ENCODE measurements around the gene PPM1F. TPM values are rescaled to one million over a fixed set of nuclear protein-coding genes. Genes with fewer than 3 reads are reported as not detected.

PPM1F gene
- total and polyA plus RNA-seq, 4 donors = 5.9 to 65.1 (median 32.0) TPM

GRCh38 chr22:21970800-21971617 lies 18.4 kb upstream of the PPM1F start:
- intact Hi-C loops (cut with DNase I) = no loop called here
- Histone ChIP-seq H3K9me3 (ENCODE audit: control insufficient read depth, low read length) (no peaks in the 10 kb centered on the region), H3K4me1 (ENCODE audit: control insufficient read depth in 1 of 2, insufficient read depth in 2 of 2, low read length in 2 of 2) (no peaks in the 10 kb centered on the region), H3K36me3 (ENCODE audit: control insufficient read depth in 1 of 2, insufficient read depth in 2 of 2, low read length in 1 of 2) (peaks cover 0 to 13% of the 10 kb centered on the region in 2 donors), H3K4me3 (ENCODE audit: low read length in 2 of 2) (no peak overlapping the region), H3K27ac (ENCODE audit: low read depth in 1 of 2, low read length in 2 of 2) (no peak overlapping the region), H3K27me3 (ENCODE audit: control insufficient read depth in 1 of 2, insufficient read depth in 2 of 2, low read length in 1 of 2) (no peaks in the 10 kb centered on the region)
- no peak for DNase-seq
- WGBS, 2 donors = 93% methylated on average over 18 of the region's 18 CpGs
- no peak for ATAC-seq (ENCODE audit: low FRiP score)

- DNase-seq (no peak), ATAC-seq (ENCODE audit: low FRiP score) (no peak)
- Histone ChIP-seq H3K4me3 (ENCODE audit: low read length in 2 of 2) (no peak overlapping the region), H3K27me3 (ENCODE audit: control insufficient read depth in 1 of 2, insufficient read depth in 2 of 2, low read length in 1 of 2) (no peaks in the 10 kb centered on the region), H3K36me3 (ENCODE audit: control insufficient read depth in 1 of 2, insufficient read depth in 2 of 2, low read length in 1 of 2) (peaks cover 0 to 13% of the 10 kb centered on the region in 2 donors), H3K9me3 (ENCODE audit: control insufficient read depth, low read length) (no peaks in the 10 kb centered on the region), H3K4me1 (ENCODE audit: control insufficient read depth in 1 of 2, insufficient read depth in 2 of 2, low read length in 2 of 2) (no peaks in the 10 kb centered on the region), H3K27ac (ENCODE audit: low read depth in 1 of 2, low read length in 2 of 2) (no peak overlapping the region)
- intact Hi-C loops (cut with DNase I) = no loop called here
- 90 to 94% methylated on average over 19 of the region's 19 CpGs for WGBS, 2 donors
These were observed 17.6 kb upstream of the PPM1F start for GRCh38 chr22:21970037-21970799.

- no peak for ATAC-seq (ENCODE audit: low FRiP score)
- no peak overlapping the region for H3K27ac ChIP-seq (ENCODE audit: low read depth in 1 of 2, low read length in 2 of 2)
- peaks cover 0 to 13% of the 10 kb centered on the region in 2 donors for H3K36me3 ChIP-seq (ENCODE audit: control insufficient read depth in 1 of 2, insufficient read depth in 2 of 2, low read length in 1 of 2)
- no peak overlapping the region for H3K4me3 ChIP-seq (ENCODE audit: low read length in 2 of 2)
- no peak for DNase-seq
- H3K9me3 ChIP-seq (ENCODE audit: control insufficient read depth, low read length) = no peaks in the 10 kb centered on the region
- intact Hi-C loops (cut with DNase I) = no loop called here
- 94 to 95% methylated on average over 5 of the region's 5 CpGs for WGBS, 2 donors
- H3K27me3 ChIP-seq (ENCODE audit: control insufficient read depth in 1 of 2, insufficient read depth in 2 of 2, low read length in 1 of 2) = no peaks in the 10 kb centered on the region
- no peaks in the 10 kb centered on the region for H3K4me1 ChIP-seq (ENCODE audit: control insufficient read depth in 1 of 2, insufficient read depth in 2 of 2, low read length in 2 of 2)
These were observed 15.9 kb upstream of the PPM1F start for GRCh38 chr22:21968452-21969129.

- H3K27me3 ChIP-seq (ENCODE audit: control insufficient read depth in 1 of 2, insufficient read depth in 2 of 2, low read length in 1 of 2) = no peaks in the 10 kb centered on the region
- no peaks in the 10 kb centered on the region for H3K4me1 ChIP-seq (ENCODE audit: control insufficient read depth in 1 of 2, insufficient read depth in 2 of 2, low read length in 2 of 2)
- no peaks in the 10 kb centered on the region for H3K9me3 ChIP-seq (ENCODE audit: control insufficient read depth, low read length)
- ATAC-seq (ENCODE audit: low FRiP score) = no peak
- no peak overlapping the region for H3K27ac ChIP-seq (ENCODE audit: low read depth in 1 of 2, low read length in 2 of 2)
- DNase-seq = no peak
- H3K36me3 ChIP-seq (ENCODE audit: control insufficient read depth in 1 of 2, insufficient read depth in 2 of 2, low read length in 1 of 2) = peaks cover 0 to 13% of the 10 kb centered on the region in 2 donors
- H3K4me3 ChIP-seq (ENCODE audit: low read length in 2 of 2) = no peak overlapping the region
- intact Hi-C loops (cut with DNase I) = no loop called here
- WGBS, 2 donors = 93 to 94% methylated on average over 7 of the region's 7 CpGs
These were observed 15.1 kb upstream of the PPM1F start for GRCh38 chr22:21967693-21968271.

GRCh38 chr22:21966643-21967516 lies 14.2 kb upstream of the PPM1F start:
- ATAC-seq (ENCODE audit: low FRiP score) = no peak
- Histone ChIP-seq H3K9me3 (ENCODE audit: control insufficient read depth, low read length) (no peaks in the 10 kb centered on the region), H3K36me3 (ENCODE audit: control insufficient read depth in 1 of 2, insufficient read depth in 2 of 2, low read length in 1 of 2) (peaks cover 0 to 13% of the 10 kb centered on the region in 2 donors), H3K27me3 (ENCODE audit: control insufficient read depth in 1 of 2, insufficient read depth in 2 of 2, low read length in 1 of 2) (no peaks in the 10 kb centered on the region), H3K4me1 (ENCODE audit: control insufficient read depth in 1 of 2, insufficient read depth in 2 of 2, low read length in 2 of 2) (no peaks in the 10 kb centered on the region), H3K27ac (ENCODE audit: low read depth in 1 of 2, low read length in 2 of 2) (no peak overlapping the region), H3K4me3 (ENCODE audit: low read length in 2 of 2) (no peak overlapping the region)
- WGBS, 2 donors = 87 to 92% methylated on average over 16 of the region's 16 CpGs
- DNase-seq = no peak
- intact Hi-C loops (cut with DNase I) = no loop called here

- no peak overlapping the region for H3K27ac ChIP-seq (ENCODE audit: low read depth in 1 of 2, low read length in 2 of 2)
- H3K27me3 ChIP-seq (ENCODE audit: control insufficient read depth in 1 of 2, insufficient read depth in 2 of 2, low read length in 1 of 2) = no peaks in the 10 kb centered on the region
- peaks cover 0 to 8% of the 10 kb centered on the region in 2 donors for H3K36me3 ChIP-seq (ENCODE audit: control insufficient read depth in 1 of 2, insufficient read depth in 2 of 2, low read length in 1 of 2)
- intact Hi-C loops (cut with DNase I) = no loop called here
- H3K4me1 ChIP-seq (ENCODE audit: control insufficient read depth in 1 of 2, insufficient read depth in 2 of 2, low read length in 2 of 2) = no peaks in the 10 kb centered on the region
- ATAC-seq (ENCODE audit: low FRiP score) (no peak), DNase-seq (no peak)
- 95% methylated on average over 6 of the region's 6 CpGs for WGBS, 2 donors
- no peak overlapping the region for H3K4me3 ChIP-seq (ENCODE audit: low read length in 2 of 2)
- H3K9me3 ChIP-seq (ENCODE audit: control insufficient read depth, low read length) = no peaks in the 10 kb centered on the region
These were observed 13.2 kb upstream of the PPM1F start for GRCh38 chr22:21965762-21966288.

- no peak for ATAC-seq (ENCODE audit: low FRiP score)
- no peak overlapping the region for H3K27ac ChIP-seq (ENCODE audit: low read depth in 1 of 2, low read length in 2 of 2)
- no peak for DNase-seq
- no peaks in the 10 kb centered on the region for H3K9me3 ChIP-seq (ENCODE audit: control insufficient read depth, low read length)
- intact Hi-C loops (cut with DNase I) = no loop called here
- H3K4me3 ChIP-seq (ENCODE audit: low read length in 2 of 2) = no peak overlapping the region
- H3K27me3 ChIP-seq (ENCODE audit: control insufficient read depth in 1 of 2, insufficient read depth in 2 of 2, low read length in 1 of 2) = no peaks in the 10 kb centered on the region
- peaks cover 0 to 8% of the 10 kb centered on the region in 2 donors for H3K36me3 ChIP-seq (ENCODE audit: control insufficient read depth in 1 of 2, insufficient read depth in 2 of 2, low read length in 1 of 2)
- WGBS, 2 donors = 93 to 94% methylated on average over 6 of the region's 6 CpGs
- no peaks in the 10 kb centered on the region for H3K4me1 ChIP-seq (ENCODE audit: control insufficient read depth in 1 of 2, insufficient read depth in 2 of 2, low read length in 2 of 2)
These were observed 12.4 kb upstream of the PPM1F start for GRCh38 chr22:21964918-21965484.

All from aorta (tissue), 5 donors.